ENCODE measurements around the gene DEF6. TPM values are rescaled to one million over a fixed set of nuclear protein-coding genes. Genes with fewer than 3 reads are reported as not detected.
"Not testable (repeated sequence)": the region's sequence is repeated elsewhere in the genome, so short reads cannot be mapped to it uniquely, and the experiment has no call there.

Gene DEF6
- total and polyA plus RNA-seq, 4 donors = 11.2 to 28.6 (median 19.0) TPM

DNA sequence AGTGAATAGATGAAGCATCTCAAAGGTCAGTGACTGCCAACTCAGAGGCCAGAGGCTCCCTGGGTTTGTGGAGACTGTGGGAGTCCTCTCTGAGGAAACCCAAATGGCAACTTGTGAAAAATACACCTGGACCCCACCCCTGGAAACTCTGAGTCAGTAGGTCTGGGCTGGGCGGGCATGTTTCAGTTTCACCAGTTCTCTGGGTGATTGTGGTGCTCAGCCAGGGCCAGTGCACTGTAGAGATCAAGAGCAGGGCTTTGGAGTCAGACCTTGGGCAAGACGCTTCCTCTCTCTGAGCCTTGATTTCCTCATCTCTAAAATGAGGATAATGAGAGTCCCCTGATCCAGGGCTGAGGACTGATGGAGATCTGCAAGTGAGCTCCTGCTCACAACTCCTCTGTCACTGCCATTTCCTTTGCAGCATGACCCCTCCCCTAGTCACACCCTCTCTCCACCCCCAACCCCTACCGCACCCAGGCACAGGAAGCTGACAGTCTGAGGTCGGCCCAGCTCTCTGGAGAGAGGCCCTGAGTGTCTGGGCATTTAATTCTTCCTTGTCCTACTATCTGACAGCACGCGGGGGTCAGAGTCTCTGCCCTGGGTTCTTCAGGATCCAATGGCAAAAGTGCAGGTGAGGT, 5.1 kb downstream of the DEF6 start:
- peaks cover 0 to 10% (median 5%) of the 10 kb centered on the region in 5 donors for H3K4me1 ChIP-seq (ENCODE audit: control insufficient read depth in 5 of 5, insufficient read depth in 5 of 5, low read length in 5 of 5)
- no peaks in the 10 kb centered on the region for H3K36me3 ChIP-seq (ENCODE audit: control insufficient read depth in 4 of 4, insufficient read depth in 4 of 4, low read length in 4 of 4)
- no peaks in the 10 kb centered on the region for H3K9me3 ChIP-seq (ENCODE audit: control insufficient read depth in 4 of 4, insufficient read depth in 3 of 4, low read length in 3 of 4)
- peak overlapping the region in 1 of 2 donors; percentile 3 for H3K9ac ChIP-seq (ENCODE audit: insufficient read depth in 1 of 2, low read length in 2 of 2)
- peak overlapping the region in 1 of 2 donors; percentile 40 for H3K27ac ChIP-seq (ENCODE audit: low read depth in 1 of 2, low read length in 1 of 2)
- ATAC-seq (ENCODE audit: insufficient read depth, low FRiP score) = peak; percentile 67
- 12 to 29% methylated on average over 6 of the region's 6 CpGs for WGBS, 2 donors
- TF ChIP-seq, protein P1, sequence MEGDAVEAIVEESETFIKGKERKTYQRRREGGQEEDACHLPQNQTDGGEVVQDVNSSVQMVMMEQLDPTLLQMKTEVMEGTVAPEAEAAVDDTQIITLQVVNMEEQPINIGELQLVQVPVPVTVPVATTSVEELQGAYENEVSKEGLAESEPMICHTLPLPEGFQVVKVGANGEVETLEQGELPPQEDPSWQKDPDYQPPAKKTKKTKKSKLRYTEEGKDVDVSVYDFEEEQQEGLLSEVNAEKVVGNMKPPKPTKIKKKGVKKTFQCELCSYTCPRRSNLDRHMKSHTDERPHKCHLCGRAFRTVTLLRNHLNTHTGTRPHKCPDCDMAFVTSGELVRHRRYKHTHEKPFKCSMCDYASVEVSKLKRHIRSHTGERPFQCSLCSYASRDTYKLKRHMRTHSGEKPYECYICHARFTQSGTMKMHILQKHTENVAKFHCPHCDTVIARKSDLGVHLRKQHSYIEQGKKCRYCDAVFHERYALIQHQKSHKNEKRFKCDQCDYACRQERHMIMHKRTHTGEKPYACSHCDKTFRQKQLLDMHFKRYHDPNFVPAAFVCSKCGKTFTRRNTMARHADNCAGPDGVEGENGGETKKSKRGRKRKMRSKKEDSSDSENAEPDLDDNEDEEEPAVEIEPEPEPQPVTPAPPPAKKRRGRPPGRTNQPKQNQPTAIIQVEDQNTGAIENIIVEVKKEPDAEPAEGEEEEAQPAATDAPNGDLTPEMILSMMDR (IDR thresholded peaks at IDR 0.05; ENCODE audit: control extremely low read depth, extremely low read depth) = no peak
- peak in 1 of 3 donors; percentile 32 for DNase-seq
- no peaks in the 10 kb centered on the region for H3K27me3 ChIP-seq (ENCODE audit: control insufficient read depth in 3 of 3, insufficient read depth in 3 of 3, low read length in 2 of 3)
- no peak overlapping the region for H3K4me3 ChIP-seq

DNA sequence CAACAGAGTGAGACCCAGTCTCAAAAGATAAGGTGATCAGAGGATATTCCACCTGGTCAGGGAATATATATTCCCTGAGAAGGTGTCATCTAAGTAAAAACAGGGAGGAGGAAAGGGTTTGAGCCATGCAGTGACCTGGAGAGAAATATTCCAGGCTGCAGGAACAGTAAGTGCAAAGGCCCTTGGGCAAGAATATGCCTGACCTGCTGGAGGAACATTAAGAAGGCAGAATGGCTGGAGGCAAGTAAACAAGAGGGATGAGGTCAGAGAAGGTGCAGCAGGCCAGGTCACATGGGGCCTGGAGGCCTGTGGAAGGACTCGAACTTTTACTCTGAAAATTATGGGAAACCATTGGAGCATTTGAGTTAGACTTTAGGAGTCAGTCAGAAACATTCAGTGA, 6.7 kb downstream of the DEF6 start:
- DNase-seq (no peak), ATAC-seq (ENCODE audit: insufficient read depth, low FRiP score) (no peak)
- no peak overlapping the region for H3K27ac ChIP-seq (ENCODE audit: low read depth in 1 of 2, low read length in 1 of 2)
- no peaks in the 10 kb centered on the region for H3K27me3 ChIP-seq (ENCODE audit: control insufficient read depth in 3 of 3, insufficient read depth in 3 of 3, low read length in 2 of 3)
- no peak overlapping the region for H3K9ac ChIP-seq (ENCODE audit: insufficient read depth in 1 of 2, low read length in 2 of 2)
- TF ChIP-seq, protein P1 (IDR thresholded peaks at IDR 0.05; ENCODE audit: control extremely low read depth, extremely low read depth) = no peak
- no peaks in the 10 kb centered on the region for H3K36me3 ChIP-seq (ENCODE audit: control insufficient read depth in 4 of 4, insufficient read depth in 4 of 4, low read length in 4 of 4)
- WGBS, 2 donors = 85 to 89% methylated on average over 1 of the region's 1 CpG
- H3K4me3 ChIP-seq = no peak overlapping the region
- no peaks in the 10 kb centered on the region for H3K9me3 ChIP-seq (ENCODE audit: control insufficient read depth in 4 of 4, insufficient read depth in 3 of 4, low read length in 3 of 4)
- H3K4me1 ChIP-seq (ENCODE audit: control insufficient read depth in 5 of 5, insufficient read depth in 5 of 5, low read length in 5 of 5) = peaks cover 0 to 8% (median 0%) of the 10 kb centered on the region in 5 donors

DNA sequence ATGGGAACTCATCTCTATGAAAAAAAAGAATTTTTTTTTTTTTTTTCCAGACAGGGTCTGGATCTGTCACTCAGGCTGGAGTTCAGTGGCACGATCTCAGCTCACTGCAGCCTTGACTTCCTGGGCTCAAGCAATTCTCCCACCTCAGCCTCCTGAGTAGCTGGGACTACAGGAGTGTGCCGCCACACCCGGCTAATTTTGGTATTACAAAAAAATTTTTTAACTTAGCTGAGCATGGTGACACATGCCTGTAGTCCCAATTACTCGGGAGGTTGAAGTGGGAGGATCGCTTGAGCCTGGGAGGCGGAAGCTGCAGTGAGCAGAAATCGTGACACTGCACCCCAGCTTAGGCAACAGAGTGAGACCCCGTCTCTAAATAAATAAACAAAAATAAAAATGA, 7.5 kb downstream of the DEF6 start:
- no peak overlapping the region for H3K4me3 ChIP-seq
- TF ChIP-seq, protein P1 (IDR thresholded peaks at IDR 0.05; ENCODE audit: control extremely low read depth, extremely low read depth) = no peak
- no peaks in the 10 kb centered on the region for H3K27me3 ChIP-seq (ENCODE audit: control insufficient read depth in 3 of 3, insufficient read depth in 3 of 3, low read length in 2 of 3)
- no peaks in the 10 kb centered on the region for H3K9me3 ChIP-seq (ENCODE audit: control insufficient read depth in 4 of 4, insufficient read depth in 3 of 4, low read length in 3 of 4)
- no peak overlapping the region for H3K9ac ChIP-seq (ENCODE audit: insufficient read depth in 1 of 2, low read length in 2 of 2)
- H3K27ac ChIP-seq (ENCODE audit: low read depth in 1 of 2, low read length in 1 of 2) = no peak overlapping the region
- WGBS, 2 donors = 91 to 97% methylated on average over 8 of the region's 8 CpGs
- ATAC-seq (ENCODE audit: insufficient read depth, low FRiP score) = no peak
- DNase-seq = no peak
- peaks cover 0 to 8% (median 0%) of the 10 kb centered on the region in 5 donors for H3K4me1 ChIP-seq (ENCODE audit: control insufficient read depth in 5 of 5, insufficient read depth in 5 of 5, low read length in 5 of 5)
- H3K36me3 ChIP-seq (ENCODE audit: control insufficient read depth in 4 of 4, insufficient read depth in 4 of 4, low read length in 4 of 4) = no peaks in the 10 kb centered on the region

DNA sequence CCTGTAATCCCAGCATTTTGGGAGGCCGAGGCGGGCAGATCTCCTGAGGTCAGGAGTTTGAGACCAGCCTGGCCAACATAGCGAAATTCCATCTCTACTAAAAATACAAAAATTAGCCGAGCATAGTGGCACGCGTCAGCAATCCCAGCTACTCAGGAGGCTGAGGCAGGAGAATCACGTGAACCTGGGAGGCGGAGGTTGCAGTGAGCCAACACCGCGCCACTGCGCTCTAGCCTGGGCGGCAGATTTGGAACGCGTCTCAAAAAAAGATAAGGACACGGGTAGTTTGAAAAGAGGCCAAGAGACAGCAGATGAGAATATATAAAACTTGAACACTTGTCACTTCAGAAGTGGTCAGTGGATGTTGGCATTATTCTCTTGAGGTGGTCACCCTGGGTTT, 9.5 kb downstream of the DEF6 start:
- 89 to 92% methylated on average over 15 of the region's 15 CpGs for WGBS, 2 donors
- peaks cover 0 to 13% (median 0%) of the 10 kb centered on the region in 5 donors for H3K4me1 ChIP-seq (ENCODE audit: control insufficient read depth in 5 of 5, insufficient read depth in 5 of 5, low read length in 5 of 5)
- not testable (repeated sequence) for H3K36me3 ChIP-seq (ENCODE audit: control insufficient read depth in 4 of 4, insufficient read depth in 4 of 4, low read length in 4 of 4); H3K9me3 ChIP-seq (ENCODE audit: control insufficient read depth in 4 of 4, insufficient read depth in 3 of 4, low read length in 3 of 4); DNase-seq; H3K4me3 ChIP-seq; H3K27me3 ChIP-seq (ENCODE audit: control insufficient read depth in 3 of 3, insufficient read depth in 3 of 3, low read length in 2 of 3); ATAC-seq (ENCODE audit: insufficient read depth, low FRiP score); H3K27ac ChIP-seq (ENCODE audit: low read depth in 1 of 2, low read length in 1 of 2); H3K9ac ChIP-seq (ENCODE audit: insufficient read depth in 1 of 2, low read length in 2 of 2)

DNA sequence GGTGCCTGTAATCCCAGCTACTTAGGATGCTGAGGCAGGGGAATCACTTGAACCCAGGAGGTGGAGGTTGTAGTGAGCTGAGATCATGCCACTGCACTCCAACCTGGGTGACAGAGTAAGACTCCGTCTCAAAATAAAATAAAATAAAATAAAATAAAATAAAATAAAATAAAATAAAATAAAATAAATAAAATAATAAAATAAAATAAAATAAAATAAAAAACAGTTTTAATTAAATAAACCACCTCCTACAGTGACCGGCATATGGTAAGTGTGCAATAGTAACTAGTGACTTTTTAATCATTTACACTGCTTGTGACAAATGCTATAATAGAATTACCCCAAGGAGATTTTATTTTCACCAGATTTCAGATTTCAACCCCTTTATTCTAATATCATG, 10.9 kb downstream of the DEF6 start:
- not testable (repeated sequence) for H3K27me3 ChIP-seq (ENCODE audit: control insufficient read depth in 3 of 3, insufficient read depth in 3 of 3, low read length in 2 of 3); H3K9ac ChIP-seq (ENCODE audit: insufficient read depth in 1 of 2, low read length in 2 of 2); H3K27ac ChIP-seq (ENCODE audit: low read depth in 1 of 2, low read length in 1 of 2); ATAC-seq (ENCODE audit: insufficient read depth, low FRiP score); H3K36me3 ChIP-seq (ENCODE audit: control insufficient read depth in 4 of 4, insufficient read depth in 4 of 4, low read length in 4 of 4); DNase-seq; H3K9me3 ChIP-seq (ENCODE audit: control insufficient read depth in 4 of 4, insufficient read depth in 3 of 4, low read length in 3 of 4); H3K4me3 ChIP-seq
- H3K4me1 ChIP-seq (ENCODE audit: control insufficient read depth in 5 of 5, insufficient read depth in 5 of 5, low read length in 5 of 5) = peaks cover 0 to 13% (median 0%) of the 10 kb centered on the region in 5 donors
- WGBS, 2 donors = 93 to 96% methylated on average over 2 of the region's 2 CpGs
